SK-N-SH (cell line): ENCODE data around the gene TMEM87B. TPM values are rescaled to one million over a fixed set of nuclear protein-coding genes. Genes with fewer than 3 reads are reported as not detected.

Experiments
- CTCF ChIA-PET: fragments of 300-600, 350-600 bp; formaldehyde crosslinking; extraction: SDS; loops from one replicate; lab custom pipeline; 2021; lab: Yijun Ruan, JAX
- POLR2A ChIA-PET: fragments of 350-600 bp; sonication (Branson Sonifier 250); formaldehyde crosslinking; extraction: SDS; loops from one replicate; lab custom pipeline; 2020; ENCODE audit warnings: antibody characterized with exemption, inconsistent platforms; lab: Yijun Ruan, JAX
- DNase-seq: peaks from one replicate; pipeline ENCODE4 v3.0.0; 2012
- H2AFZ ChIP-seq: fragments of 200-600 bp; sonication (generic); 2 replicates; pipeline ENCODE4 v1.8.1; 2016; ENCODE audit warnings: antibody characterized with exemption, mild to moderate bottlenecking, low read depth
- H3F3A ChIP-seq: fragments of 200-600 bp; sonication (generic); replicated peaks from 2 replicates; pipeline ENCODE3; 2016; ENCODE audit warnings: antibody characterized with exemption, mild to moderate bottlenecking; ENCODE audit not compliant: insufficient read depth
- H3K27ac ChIP-seq, 2 experiments: fragments of 200-500 bp in 1 of 2; fragments of 200-600 bp in 1 of 2; sonication (Bioruptor generic) in 1 of 2; sonication (generic), shearing (Covaris generic) in 1 of 2; 2 replicates each; pipeline versions ENCODE4 v1.5.1 to v1.6.1; 2014 to 2016; ENCODE audit warnings: low read depth in 2 of 2, inconsistent platforms in 1 of 2, low read length in 1 of 2, mild to moderate bottlenecking in 1 of 2, mixed read lengths in 1 of 2
- H3K27me3 ChIP-seq: fragments of 200-600 bp; sonication (generic), shearing (Covaris generic); 2 replicates; pipeline ENCODE4 v1.6.1; 2016; ENCODE audit warnings: mixed run types; ENCODE audit not compliant: insufficient read depth
- H3K36me3 ChIP-seq, 2 experiments: fragments of 200-500 bp in 1 of 2; fragments of 200-600 bp in 1 of 2; sonication (Bioruptor generic) in 1 of 2; sonication (generic) in 1 of 2; replicated peaks in 1 of 2; 2 replicates each; pipeline versions ENCODE3 to v1.5.1; 2014 to 2016; ENCODE audit warnings: low read length in 1 of 2, mild to moderate bottlenecking in 1 of 2; ENCODE audit not compliant: insufficient read depth in 2 of 2, control insufficient read depth in 1 of 2
- H3K4me1 ChIP-seq, 2 experiments: fragments of 200-500 bp in 1 of 2; fragments of 200-600 bp in 1 of 2; sonication (Bioruptor generic) in 1 of 2; sonication (generic), shearing (Covaris generic) in 1 of 2; 2 replicates each; pipeline versions ENCODE4 v1.5.1 to v1.6.1; 2014 to 2016; ENCODE audit warnings: low read depth in 1 of 2, low read length in 1 of 2, mixed run types in 1 of 2; ENCODE audit not compliant: insufficient read depth in 2 of 2, control insufficient read depth in 1 of 2
- H3K4me2 ChIP-seq: fragments of 200-600 bp; sonication (generic), shearing (Covaris generic); 2 replicates; pipeline ENCODE4 v1.6.1; 2017; ENCODE audit warnings: mixed run types
- H3K4me3 ChIP-seq, 2 experiments: fragments of 200-500 bp in 1 of 2; fragments of 200-600 bp in 1 of 2; sonication (Bioruptor generic) in 1 of 2; sonication (generic), shearing (Covaris generic) in 1 of 2; 2 replicates each; pipeline versions ENCODE4 v1.5.1 to v1.8.1; 2014 to 2016; ENCODE audit warnings: low read depth in 2 of 2, inconsistent platforms in 1 of 2, low read length in 1 of 2, mild to moderate bottlenecking in 1 of 2, mixed read lengths in 1 of 2, moderate library complexity in 1 of 2
- H3K79me2 ChIP-seq: fragments of 200-600 bp; sonication (generic); 2 replicates; pipeline ENCODE4 v1.8.1; 2017; ENCODE audit warnings: mild to moderate bottlenecking; ENCODE audit not compliant: insufficient read depth
- H3K9ac ChIP-seq: fragments of 200-600 bp; sonication (generic); 2 replicates; pipeline ENCODE4 v1.6.1; 2017; ENCODE audit warnings: mixed run types
- H3K9me2 ChIP-seq: fragments of 200-600 bp; sonication (generic); 2 replicates; pipeline ENCODE4 v1.6.1; 2017; ENCODE audit warnings: mixed run types
- H3K9me3 ChIP-seq: fragments of 200-600 bp; sonication (generic); 2 replicates; pipeline ENCODE4 v1.6.1; 2017; ENCODE audit warnings: mixed run types, mild to moderate bottlenecking, moderate library complexity
- H4K20me1 ChIP-seq: fragments of 200-600 bp; sonication (generic); 2 replicates; pipeline ENCODE4 v1.6.1; 2017; ENCODE audit warnings: mild to moderate bottlenecking, mixed run types; ENCODE audit not compliant: insufficient read depth
- CTCF ChIP-seq: fragments of 200-600 bp; sonication (generic); IDR thresholded peaks from 2 replicates; pipeline ENCODE4 v1.6.1; 2017; ENCODE audit warnings: antibody characterized with exemption, mild to moderate bottlenecking, moderate library complexity
- ELF1 ChIP-seq: IDR thresholded peaks from 2 replicates; pipeline ENCODE4 v1.4.0; 2012
- EP300 ChIP-seq, 2 experiments: IDR thresholded peaks; 2 replicates each; pipeline versions ENCODE4 v1.4.0 to v1.6.1; 2012; ENCODE audit warnings: borderline replicate concordance in 1 of 2, low read depth in 1 of 2, low read length in 1 of 2
- FOXM1 ChIP-seq: IDR thresholded peaks from 2 replicates; pipeline ENCODE4 v1.4.0; 2012; ENCODE audit warnings: low read depth, mild to moderate bottlenecking
- GABPA ChIP-seq: IDR thresholded peaks from 2 replicates; pipeline ENCODE4 v1.4.0; 2012; ENCODE audit warnings: low read depth, mild to moderate bottlenecking
- MEF2A ChIP-seq: IDR thresholded peaks from 2 replicates; pipeline ENCODE4 v1.4.0; 2012; ENCODE audit warnings: low read depth, borderline replicate concordance
- NFIC ChIP-seq: IDR thresholded peaks from 2 replicates; pipeline ENCODE4 v1.4.0; 2012; ENCODE audit warnings: borderline replicate concordance
- NRF1 ChIP-seq: IDR thresholded peaks from 2 replicates; pipeline ENCODE4 v1.6.1; 2012; ENCODE audit warnings: low read depth, mild to moderate bottlenecking, low read length
- POLR2AphosphoS5 ChIP-seq: IDR thresholded peaks from 2 replicates; pipeline ENCODE4 v1.6.1; 2012; ENCODE audit warnings: low read depth, low read length
- RAD21 ChIP-seq: IDR thresholded peaks from 2 replicates; pipeline ENCODE4 v1.6.1; 2012; ENCODE audit warnings: mild to moderate bottlenecking, low read length
- RFX5 ChIP-seq: IDR thresholded peaks from 2 replicates; pipeline ENCODE4 v1.6.1; 2012; ENCODE audit warnings: mild to moderate bottlenecking, improper control_type of control experiment, low read length
- RXRA ChIP-seq: IDR thresholded peaks from 2 replicates; pipeline ENCODE4 v1.4.0; 2012; ENCODE audit warnings: low read depth, mild to moderate bottlenecking, borderline replicate concordance
- TAF1 ChIP-seq: IDR thresholded peaks from 2 replicates; pipeline ENCODE4 v1.6.1; 2012; ENCODE audit warnings: low read depth, mild to moderate bottlenecking, low read length, moderate library complexity, borderline replicate concordance
- TCF12 ChIP-seq: IDR thresholded peaks from 2 replicates; pipeline ENCODE4 v1.4.0; 2012
- TEAD4 ChIP-seq: IDR thresholded peaks from 2 replicates; pipeline ENCODE4 v1.4.0; 2012; ENCODE audit warnings: mild to moderate bottlenecking, borderline replicate concordance; ENCODE audit not compliant: insufficient read depth
- YY1 ChIP-seq: IDR thresholded peaks from 2 replicates; pipeline ENCODE4 v1.4.0; 2012; ENCODE audit warnings: low read depth, mild to moderate bottlenecking
- WGBS: methylation state at CpG from one replicate; pipeline ENCODE4 v1.1.6; 2017; ENCODE audit warnings: low lambda C conversion rate; 5-methylcytosine and 5-hydroxymethylcytosine counted together
- polyA plus RNA-seq, 3 experiments: library from polyadenylated mRNA; depleted of rRNA; stranded (reverse); fragments of >200 nt; gene quantifications; 2 replicates each; pipeline ENCODE4 v1.2.3, GENCODE V29; 2012
- TF ChIP-seq, protein P1 (sequence below): IDR thresholded peaks from 2 replicates; pipeline ENCODE4 v1.4.0; 2012; ENCODE audit warnings: low read depth
- TF ChIP-seq, protein P2 (sequence below): IDR thresholded peaks from 2 replicates; pipeline ENCODE4 v1.6.1; 2012; ENCODE audit warnings: mild to moderate bottlenecking, low read depth, low read length, moderate library complexity
- TF ChIP-seq, protein P3 (sequence below): IDR thresholded peaks from 2 replicates; pipeline ENCODE4 v1.4.0; 2012; ENCODE audit warnings: low read depth, borderline replicate concordance
- TF ChIP-seq, protein P4 (sequence below): fragments of 150-350 bp; IDR thresholded peaks from 2 replicates; pipeline ENCODE4 v1.6.1; 2017; ENCODE audit warnings: antibody characterized with exemption, low read length, low read depth, borderline replicate concordance

TMEM87B gene
- polyA plus RNA-seq, 1 of the 3 experiments (the other 2 are of a cell fraction), result 7.9 TPM

GRCh38 chr2:112054847-112055729, at the start of gene TMEM87B (continued):
- no peak for TF ChIP-seq CTCF
- TF ChIP-seq EP300 (IDR thresholded peaks at IDR 0.05; ENCODE audit: borderline replicate concordance in 1 of 2, low read depth in 1 of 2, low read length in 1 of 2), result no peak; a peak in 1 of 4 replicates
- TF ChIP-seq, protein P1, sequence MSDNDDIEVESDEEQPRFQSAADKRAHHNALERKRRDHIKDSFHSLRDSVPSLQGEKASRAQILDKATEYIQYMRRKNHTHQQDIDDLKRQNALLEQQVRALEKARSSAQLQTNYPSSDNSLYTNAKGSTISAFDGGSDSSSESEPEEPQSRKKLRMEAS, result peak; percentile 59
- no peak for TF ChIP-seq TEAD4
- no peak for TF ChIP-seq RFX5
- TF ChIP-seq FOXM1, result no peak
- TF ChIP-seq ELF1, result 0 out of 2 replicates have a peak, but pooled peaks have one; percentile 47
- no peak for TF ChIP-seq GABPA
- TF ChIP-seq, protein P2, sequence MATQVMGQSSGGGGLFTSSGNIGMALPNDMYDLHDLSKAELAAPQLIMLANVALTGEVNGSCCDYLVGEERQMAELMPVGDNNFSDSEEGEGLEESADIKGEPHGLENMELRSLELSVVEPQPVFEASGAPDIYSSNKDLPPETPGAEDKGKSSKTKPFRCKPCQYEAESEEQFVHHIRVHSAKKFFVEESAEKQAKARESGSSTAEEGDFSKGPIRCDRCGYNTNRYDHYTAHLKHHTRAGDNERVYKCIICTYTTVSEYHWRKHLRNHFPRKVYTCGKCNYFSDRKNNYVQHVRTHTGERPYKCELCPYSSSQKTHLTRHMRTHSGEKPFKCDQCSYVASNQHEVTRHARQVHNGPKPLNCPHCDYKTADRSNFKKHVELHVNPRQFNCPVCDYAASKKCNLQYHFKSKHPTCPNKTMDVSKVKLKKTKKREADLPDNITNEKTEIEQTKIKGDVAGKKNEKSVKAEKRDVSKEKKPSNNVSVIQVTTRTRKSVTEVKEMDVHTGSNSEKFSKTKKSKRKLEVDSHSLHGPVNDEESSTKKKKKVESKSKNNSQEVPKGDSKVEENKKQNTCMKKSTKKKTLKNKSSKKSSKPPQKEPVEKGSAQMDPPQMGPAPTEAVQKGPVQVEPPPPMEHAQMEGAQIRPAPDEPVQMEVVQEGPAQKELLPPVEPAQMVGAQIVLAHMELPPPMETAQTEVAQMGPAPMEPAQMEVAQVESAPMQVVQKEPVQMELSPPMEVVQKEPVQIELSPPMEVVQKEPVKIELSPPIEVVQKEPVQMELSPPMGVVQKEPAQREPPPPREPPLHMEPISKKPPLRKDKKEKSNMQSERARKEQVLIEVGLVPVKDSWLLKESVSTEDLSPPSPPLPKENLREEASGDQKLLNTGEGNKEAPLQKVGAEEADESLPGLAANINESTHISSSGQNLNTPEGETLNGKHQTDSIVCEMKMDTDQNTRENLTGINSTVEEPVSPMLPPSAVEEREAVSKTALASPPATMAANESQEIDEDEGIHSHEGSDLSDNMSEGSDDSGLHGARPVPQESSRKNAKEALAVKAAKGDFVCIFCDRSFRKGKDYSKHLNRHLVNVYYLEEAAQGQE, result no peak

DNA sequence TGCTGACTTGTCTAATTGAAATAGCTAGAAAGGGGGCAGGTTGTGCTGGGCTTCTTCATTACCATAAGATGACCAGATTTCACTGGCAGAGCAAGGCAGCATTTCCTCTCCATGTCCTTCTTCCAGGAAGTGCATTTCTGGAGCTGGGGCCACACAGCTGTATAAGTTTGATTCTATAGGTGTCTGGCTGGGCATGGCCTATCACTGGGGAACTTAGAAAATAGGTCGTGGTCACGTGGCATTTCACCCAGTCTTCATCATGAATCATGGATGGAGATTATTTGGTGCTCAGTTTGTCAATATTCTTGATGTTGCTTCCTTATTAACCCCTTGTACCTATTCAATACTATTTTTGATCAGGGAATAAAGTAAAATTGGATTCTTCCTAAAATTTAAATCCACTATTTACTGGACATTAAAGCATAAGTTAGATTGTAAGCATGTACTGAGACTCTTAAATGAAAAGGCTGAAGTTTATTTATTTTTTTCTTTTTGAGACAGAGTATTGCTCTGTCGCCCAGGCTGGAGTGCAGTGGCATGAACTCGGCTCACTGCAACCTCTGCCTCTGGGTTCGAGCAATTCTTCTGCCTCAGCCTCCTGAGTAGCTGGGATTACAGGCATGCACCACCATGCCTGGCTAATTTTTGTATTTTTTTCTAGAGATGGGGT, 49.5 kb upstream of the TMEM87B start:
- no peaks in the 10 kb centered on the region for H4K20me1 ChIP-seq
- no peaks in the 10 kb centered on the region for H3K9me2 ChIP-seq
- ChIA-PET POLR2A (no interaction called here), CTCF (no interaction called here)
- H3K36me3 ChIP-seq, result no peaks in the 10 kb centered on the region
- H3K4me2 ChIP-seq, result no peak overlapping the region
- H3K4me1 ChIP-seq, result no peaks in the 10 kb centered on the region
- no peak overlapping the region for H3K9ac ChIP-seq
- no peak overlapping the region for H3K4me3 ChIP-seq
- no peak for DNase-seq
- 100% methylated on average over 5 of the region's 5 CpGs for WGBS
- H3F3A ChIP-seq, result no peaks in the 10 kb centered on the region
- no peak overlapping the region for H3K27ac ChIP-seq
- H2AFZ ChIP-seq, result no peak overlapping the region
- no peaks in the 10 kb centered on the region for H3K9me3 ChIP-seq
- TF ChIP-seq NFIC (no peak), TAF1 (no peak), YY1 (no peak), MEF2A (no peak), RXRA (no peak), RAD21 (no peak), TEAD4 (no peak), TCF12 (no peak), POLR2AphosphoS5 (no peak), NRF1 (no peak)
- TF ChIP-seq, protein P3, sequence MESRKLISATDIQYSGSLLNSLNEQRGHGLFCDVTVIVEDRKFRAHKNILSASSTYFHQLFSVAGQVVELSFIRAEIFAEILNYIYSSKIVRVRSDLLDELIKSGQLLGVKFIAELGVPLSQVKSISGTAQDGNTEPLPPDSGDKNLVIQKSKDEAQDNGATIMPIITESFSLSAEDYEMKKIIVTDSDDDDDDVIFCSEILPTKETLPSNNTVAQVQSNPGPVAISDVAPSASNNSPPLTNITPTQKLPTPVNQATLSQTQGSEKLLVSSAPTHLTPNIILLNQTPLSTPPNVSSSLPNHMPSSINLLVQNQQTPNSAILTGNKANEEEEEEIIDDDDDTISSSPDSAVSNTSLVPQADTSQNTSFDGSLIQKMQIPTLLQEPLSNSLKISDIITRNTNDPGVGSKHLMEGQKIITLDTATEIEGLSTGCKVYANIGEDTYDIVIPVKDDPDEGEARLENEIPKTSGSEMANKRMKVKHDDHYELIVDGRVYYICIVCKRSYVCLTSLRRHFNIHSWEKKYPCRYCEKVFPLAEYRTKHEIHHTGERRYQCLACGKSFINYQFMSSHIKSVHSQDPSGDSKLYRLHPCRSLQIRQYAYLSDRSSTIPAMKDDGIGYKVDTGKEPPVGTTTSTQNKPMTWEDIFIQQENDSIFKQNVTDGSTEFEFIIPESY, result no peak
- TF ChIP-seq, protein P4, sequence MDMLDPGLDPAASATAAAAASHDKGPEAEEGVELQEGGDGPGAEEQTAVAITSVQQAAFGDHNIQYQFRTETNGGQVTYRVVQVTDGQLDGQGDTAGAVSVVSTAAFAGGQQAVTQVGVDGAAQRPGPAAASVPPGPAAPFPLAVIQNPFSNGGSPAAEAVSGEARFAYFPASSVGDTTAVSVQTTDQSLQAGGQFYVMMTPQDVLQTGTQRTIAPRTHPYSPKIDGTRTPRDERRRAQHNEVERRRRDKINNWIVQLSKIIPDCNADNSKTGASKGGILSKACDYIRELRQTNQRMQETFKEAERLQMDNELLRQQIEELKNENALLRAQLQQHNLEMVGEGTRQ, result no peak
- H3K79me2 ChIP-seq, result no peaks in the 10 kb centered on the region
- H3K27me3 ChIP-seq, result no peaks in the 10 kb centered on the region
